Liver (tissue), 3 donors: Measurements from ENCODE around the gene MDM2.

ENCODE experiments used
- RAD21 ChIP-seq, 2 donors: IDR thresholded peaks; 2 replicates each; pipeline ENCODE4 v1.6.1; 2016; ENCODE audit warnings: antibody characterized with exemption in 2 of 2, mild to moderate bottlenecking in 2 of 2
- REST ChIP-seq: IDR thresholded peaks from 2 replicates; pipeline ENCODE4 v1.6.1; 2016; ENCODE audit warnings: antibody characterized with exemption, mild to moderate bottlenecking
- TF ChIP-seq, protein P1 (sequence below): IDR thresholded peaks from 2 replicates; pipeline ENCODE4 v1.6.1; 2016; ENCODE audit warnings: antibody characterized with exemption
- TF ChIP-seq, protein P2 (sequence below): fragments of 150-350 bp; IDR thresholded peaks from 2 replicates; pipeline ENCODE4 v1.5.1; 2017; ENCODE audit warnings: improper control_type of control experiment, low read depth, low read length; ENCODE audit not compliant: missing input control
- donor health status: healthy.
- donor health status: healthy.

GRCh38 chr12:68805592-68806120 is 2.3 kb upstream of the MDM2 start:
- TF ChIP-seq, protein P1, sequence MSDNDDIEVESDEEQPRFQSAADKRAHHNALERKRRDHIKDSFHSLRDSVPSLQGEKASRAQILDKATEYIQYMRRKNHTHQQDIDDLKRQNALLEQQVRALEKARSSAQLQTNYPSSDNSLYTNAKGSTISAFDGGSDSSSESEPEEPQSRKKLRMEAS = no peak
- TF ChIP-seq RAD21 (IDR thresholded peaks at IDR 0.05) (no peak), REST (no peak)
- TF ChIP-seq, protein P2, sequence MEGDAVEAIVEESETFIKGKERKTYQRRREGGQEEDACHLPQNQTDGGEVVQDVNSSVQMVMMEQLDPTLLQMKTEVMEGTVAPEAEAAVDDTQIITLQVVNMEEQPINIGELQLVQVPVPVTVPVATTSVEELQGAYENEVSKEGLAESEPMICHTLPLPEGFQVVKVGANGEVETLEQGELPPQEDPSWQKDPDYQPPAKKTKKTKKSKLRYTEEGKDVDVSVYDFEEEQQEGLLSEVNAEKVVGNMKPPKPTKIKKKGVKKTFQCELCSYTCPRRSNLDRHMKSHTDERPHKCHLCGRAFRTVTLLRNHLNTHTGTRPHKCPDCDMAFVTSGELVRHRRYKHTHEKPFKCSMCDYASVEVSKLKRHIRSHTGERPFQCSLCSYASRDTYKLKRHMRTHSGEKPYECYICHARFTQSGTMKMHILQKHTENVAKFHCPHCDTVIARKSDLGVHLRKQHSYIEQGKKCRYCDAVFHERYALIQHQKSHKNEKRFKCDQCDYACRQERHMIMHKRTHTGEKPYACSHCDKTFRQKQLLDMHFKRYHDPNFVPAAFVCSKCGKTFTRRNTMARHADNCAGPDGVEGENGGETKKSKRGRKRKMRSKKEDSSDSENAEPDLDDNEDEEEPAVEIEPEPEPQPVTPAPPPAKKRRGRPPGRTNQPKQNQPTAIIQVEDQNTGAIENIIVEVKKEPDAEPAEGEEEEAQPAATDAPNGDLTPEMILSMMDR = no peak
